DOHH2 (cell line): Measurements from ENCODE around the gene ZNF460.

Experiments
- H3F3A ChIP-seq: fragments of 200-600 bp; sonication (generic), shearing (Covaris generic); 2 replicates; pipeline ENCODE4 v1.6.0; 2016; ENCODE audit warnings: antibody characterized with exemption, mild to moderate bottlenecking; ENCODE audit not compliant: control insufficient read depth, insufficient read depth
- H3K27ac ChIP-seq: fragments of 200-600 bp; sonication (generic); 2 replicates; pipeline ENCODE4 v1.5.1; 2014; ENCODE audit warnings: low read depth, mild to moderate bottlenecking, low read length, moderate library complexity
- H3K27me3 ChIP-seq: fragments of 200-600 bp; sonication (generic); 2 replicates; pipeline ENCODE4 v1.6.1; 2014; ENCODE audit warnings: mild to moderate bottlenecking, low read length, mixed read lengths; ENCODE audit not compliant: control insufficient read depth
- H3K36me3 ChIP-seq: fragments of 200-600 bp; sonication (generic); 2 replicates; pipeline ENCODE4 v1.6.1; 2014; ENCODE audit warnings: mild to moderate bottlenecking, low read length, moderate library complexity, mixed read lengths; ENCODE audit not compliant: control insufficient read depth
- H3K4me1 ChIP-seq: fragments of 200-600 bp; sonication (generic); 2 replicates; pipeline ENCODE4 v1.6.1; 2014; ENCODE audit warnings: mild to moderate bottlenecking, low read length, mixed read lengths; ENCODE audit not compliant: control insufficient read depth
- H3K4me2 ChIP-seq: fragments of 200-600 bp; sonication (generic); 2 replicates; pipeline ENCODE4 v1.6.0; 2014; ENCODE audit warnings: mild to moderate bottlenecking, low read length, moderate library complexity
- H3K4me3 ChIP-seq: fragments of 200-600 bp; sonication (generic); 2 replicates; pipeline ENCODE4 v1.5.1; 2014; ENCODE audit warnings: mild to moderate bottlenecking, low read length, mixed read lengths
- H3K79me2 ChIP-seq: fragments of 200-600 bp; sonication (generic); 2 replicates; pipeline ENCODE4 v1.6.1; 2014; ENCODE audit warnings: mild to moderate bottlenecking, low read length, mixed read lengths; ENCODE audit not compliant: control insufficient read depth
- H3K9me2 ChIP-seq: fragments of 200-600 bp; sonication (generic); replicated peaks from 2 replicates; pipeline ENCODE4 v1.6.1; 2014; ENCODE audit warnings: mild to moderate bottlenecking, low read length, mixed read lengths; ENCODE audit not compliant: control insufficient read depth
- H3K9me3 ChIP-seq: fragments of 200-600 bp; sonication (generic); 2 replicates; pipeline ENCODE4 v1.6.1; 2014; ENCODE audit warnings: antibody characterized with exemption, low read length, mixed read lengths; ENCODE audit not compliant: control insufficient read depth, insufficient read depth
- H4K20me1 ChIP-seq: fragments of 200-600 bp; sonication (generic); 2 replicates; pipeline ENCODE4 v1.6.0; 2014; ENCODE audit warnings: low read depth, mild to moderate bottlenecking, antibody characterized with exemption, low read length, moderate library complexity; ENCODE audit not compliant: control insufficient read depth, insufficient read depth
- CTCF ChIP-seq: fragments of 200-600 bp; sonication (generic); IDR thresholded peaks from one replicate; pipeline ENCODE4 v1.5.1; 2014; ENCODE audit warnings: antibody characterized with exemption, mild to moderate bottlenecking, low read depth, low read length; ENCODE audit not compliant: poor library complexity, severe bottlenecking
- EZH2phosphoT487 ChIP-seq: fragments of 200-600 bp; sonication (generic); IDR thresholded peaks from 2 replicates; pipeline ENCODE4 v1.6.1; 2017; ENCODE audit warnings: borderline replicate concordance, mild to moderate bottlenecking, antibody characterized with exemption, low read length, moderate library complexity, mixed read lengths

The ZNF460 gene

GRCh38 chr19:57320180-57321084, 40.1 kb downstream of the ZNF460 start, which contains the start of gene ZNF543:
Gene ZNF543 (plus strand): TSS chr19:57320472. CDS start chr19:57320854, 382 bp downstream.
- no peak for TF ChIP-seq CTCF
- no peak for TF ChIP-seq EZH2phosphoT487
- no peaks in the 10 kb centered on the region for H3K27me3 ChIP-seq
- H3K4me3 ChIP-seq: peak within 1 kb of the TSS; percentile 74
- H3K9me2 ChIP-seq: no peaks in the 10 kb centered on the region
- peak within 1 kb of the TSS; percentile 62 for H3K4me2 ChIP-seq
- no peaks in the 10 kb centered on the region for H3K36me3 ChIP-seq
- H3K4me1 ChIP-seq: peaks cover 14% of the 10 kb centered on the region
- no peaks in the 10 kb centered on the region for H3F3A ChIP-seq
- no peaks in the 10 kb centered on the region for H3K79me2 ChIP-seq
- no peaks in the 10 kb centered on the region for H4K20me1 ChIP-seq
- peaks cover 39% of the 10 kb centered on the region for H3K9me3 ChIP-seq
- H3K27ac ChIP-seq: no peak within 1 kb of the TSS

GRCh38 chr19:57321116-57321515, 40.8 kb downstream of the ZNF460 start:
- no peak for TF ChIP-seq EZH2phosphoT487
- TF ChIP-seq CTCF: no peak
- Histone ChIP-seq H3K4me3 (peak overlapping the region; percentile 74), H4K20me1 (no peaks in the 10 kb centered on the region), H3K4me1 (peaks cover 14% of the 10 kb centered on the region), H3F3A (no peaks in the 10 kb centered on the region), H3K4me2 (peak overlapping the region; percentile 62), H3K36me3 (no peaks in the 10 kb centered on the region), H3K79me2 (no peaks in the 10 kb centered on the region), H3K27me3 (no peaks in the 10 kb centered on the region), H3K27ac (no peak overlapping the region), H3K9me3 (peaks cover 35% of the 10 kb centered on the region), H3K9me2 (no peaks in the 10 kb centered on the region)

- Histone ChIP-seq H3K9me2 (no peaks in the 10 kb centered on the region), H4K20me1 (no peaks in the 10 kb centered on the region), H3K4me2 (no peak overlapping the region), H3K36me3 (no peaks in the 10 kb centered on the region), H3K79me2 (no peaks in the 10 kb centered on the region), H3K27me3 (no peaks in the 10 kb centered on the region), H3K4me1 (peaks cover 14% of the 10 kb centered on the region), H3K4me3 (no peak overlapping the region), H3K9me3 (peaks cover 32% of the 10 kb centered on the region), H3F3A (no peaks in the 10 kb centered on the region), H3K27ac (no peak overlapping the region)
- TF ChIP-seq EZH2phosphoT487 (no peak), CTCF (no peak)
Observed at GRCh38 chr19:57321751-57322150, 41.5 kb downstream of the ZNF460 start.
